OCI-LY3 (cell line): ENCODE data around the gene CYFIP2.

Experiments used
- CTCF ChIP-seq: fragments of 200-600, 300-600 bp; sonication (generic); IDR thresholded peaks from 2 replicates; pipeline ENCODE4 v1.5.1; 2014; ENCODE audit warnings: antibody characterized with exemption, low read length, low read depth
- EZH2phosphoT487 ChIP-seq: fragments of 200-600 bp; shearing (Covaris generic); IDR thresholded peaks from 2 replicates; pipeline ENCODE4 v1.6.1; 2018; ENCODE audit warnings: antibody characterized with exemption, mixed run types, low read depth

DNA sequence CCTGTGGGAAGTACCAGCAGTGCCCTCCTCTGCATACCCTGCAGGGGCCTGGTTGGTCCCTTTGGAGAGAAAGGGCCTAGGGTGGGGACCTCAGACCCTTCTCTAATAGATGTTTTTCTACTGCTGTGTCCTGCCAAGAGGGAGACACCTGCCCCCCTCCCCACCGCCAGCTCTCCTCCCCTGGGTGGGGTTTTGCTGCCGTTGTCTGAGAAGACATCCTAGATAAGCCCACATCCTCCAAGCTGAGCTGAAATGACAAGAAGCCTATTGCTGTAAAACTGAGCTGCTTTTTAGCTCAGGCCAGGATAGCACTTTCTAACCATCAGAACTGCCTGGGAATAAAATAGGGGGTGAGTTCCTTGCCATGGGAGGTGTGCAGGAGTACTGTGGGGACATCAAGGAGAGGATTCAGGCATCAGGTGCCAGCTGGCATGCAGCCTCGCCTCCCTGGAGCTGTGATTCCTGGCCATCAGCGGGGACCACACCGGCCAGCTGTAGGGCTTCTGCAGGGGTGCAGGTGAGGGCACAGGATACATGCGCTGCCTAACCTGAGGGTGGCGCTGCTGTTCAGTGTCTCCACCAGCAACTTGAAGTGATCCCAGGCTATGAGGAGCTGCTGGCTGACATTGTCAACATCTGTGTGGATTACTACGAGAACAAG, 37.9 kb downstream of the CYFIP2 start:
- TF ChIP-seq CTCF: peak; percentile 14; the same call in 1 of the 2 replicates
- TF ChIP-seq EZH2phosphoT487: no peak
